Retinal pigment epithelial cell (primary cell): ENCODE results near the gene HIGD2A.

Source experiments
- DNase-seq: peaks from one replicate; pipeline ENCODE4 v3.0.0-alpha.2; 2010; ENCODE audit warnings: low read depth
- H3K4me3 ChIP-seq: 2 replicates; pipeline ENCODE4 v1.5.1; 2011; ENCODE audit warnings: mild to moderate bottlenecking, low read length, control low read depth, moderate library complexity
- CTCF ChIP-seq: conservative IDR thresholded peaks from 2 replicates; pipeline ENCODE4 v1.5.1; 2011; ENCODE audit warnings: low read depth, low read length, control low read depth, inconsistent platforms

The HIGD2A gene

GRCh38 chr5:176388444-176389134 lies at the start of gene HIGD2A, which contains the start of gene NOP16:
HIGD2A (plus strand) TSS chr5:176388751; CDS start chr5:176388820, 69 bp downstream.
NOP16 (minus strand) TSS chr5:176388598; CDS start chr5:176388539, 59 bp downstream.
- TF ChIP-seq CTCF: no peak
- H3K4me3 ChIP-seq: peak within 1 kb of the TSS; percentile 94
- peak; percentile 95 for DNase-seq

GRCh38 chr5:176339304-176339703 lies 49.2 kb upstream of the HIGD2A start:
- no peak for TF ChIP-seq CTCF
- no peak for DNase-seq
- H3K4me3 ChIP-seq: no peak overlapping the region

- no peak for DNase-seq
- no peak overlapping the region for H3K4me3 ChIP-seq
- no peak for TF ChIP-seq CTCF
Measured at GRCh38 chr5:176341325-176342157, 47.0 kb upstream of the HIGD2A start.

- TF ChIP-seq CTCF: no peak
- DNase-seq: no peak
- H3K4me3 ChIP-seq: no peak overlapping the region
Measured at GRCh38 chr5:176342158-176342483, 46.4 kb upstream of the HIGD2A start.

- no peak for TF ChIP-seq CTCF
- no peak overlapping the region for H3K4me3 ChIP-seq
- no peak for DNase-seq
Measured at GRCh38 chr5:176342766-176343458, 45.6 kb upstream of the HIGD2A start.

GRCh38 chr5:176350416-176350815 lies 38.1 kb upstream of the HIGD2A start:
- H3K4me3 ChIP-seq: no peak overlapping the region
- DNase-seq: no peak
- no peak for TF ChIP-seq CTCF
